K562 (cell line): ENCODE results near the gene MYO1E. TPM values are rescaled to one million over a fixed set of nuclear protein-coding genes. Genes with fewer than 3 reads are reported as not detected.

Source experiments
- ATAC-seq: fragments of 200-7000 bp; cut with Tn5 transposase; 3 replicates; pipeline ENCODE4 v1.9.1; 2020; ENCODE audit warnings: moderate library complexity
- BruUV-seq: library from RNA; stranded (reverse); fragments of 400-500 nt; replicated peaks from 2 replicates; lab custom pipeline; 2021; lab: Mats Ljungman, UMichigan
- CTCF ChIA-PET: fragments of 300-600 bp; formaldehyde crosslinking; extraction: SDS; loops from one replicate; lab custom pipeline; 2021; ENCODE audit warnings: low intra/inter-chr PET ratio; lab: Yijun Ruan, JAX
- POLR2A ChIA-PET: fragments of 300-600, 350-650 bp; sonication (Branson Sonifier 250); formaldehyde crosslinking; extraction: SDS; loops from one replicate; lab custom pipeline; 2021; ENCODE audit warnings: antibody characterized with exemption, inconsistent platforms; lab: Yijun Ruan, JAX
- DNase-seq, 4 experiments: peaks; one replicate each; pipeline versions ENCODE4 v3.0.0 to v3.0.0-alpha.2; 2011 to 2018; ENCODE audit warnings: low spot score in 3 of 4, mixed read lengths in 3 of 4; ENCODE audit errors: extremely low read depth in 1 of 4
- FAIRE-seq: peaks from 2 replicates; lab custom pipeline; 2011; peaks lifted over from hg19 to GRCh38; lab: Jason Lieb, UNC
- H2AFZ ChIP-seq: 2 replicates; pipeline ENCODE4 v1.6.0; 2011; ENCODE audit warnings: low read depth, low read length, control low read depth, inconsistent platforms
- H3K27ac ChIP-seq: fragments of 200-600 bp; 3 replicates; pipeline ENCODE4 v1.8.0; 2011; ENCODE audit warnings: low read depth, mild to moderate bottlenecking, control low read depth, inconsistent platforms, low read length, moderate library complexity, mixed read lengths; ENCODE audit errors: extremely low read depth
- H3K27me3 ChIP-seq, 2 experiments: fragments of 300-600 bp in 1 of 2; 2 replicates in 1 of 2; 3 replicates in 1 of 2; pipeline versions ENCODE4 v1.6.0 to v1.8.0; 2011; ENCODE audit warnings: inconsistent platforms in 2 of 2, low read length in 2 of 2, mild to moderate bottlenecking in 1 of 2, mixed read lengths in 1 of 2, moderate library complexity in 1 of 2; ENCODE audit not compliant: control insufficient read depth in 2 of 2, insufficient read depth in 2 of 2
- H3K36me3 ChIP-seq: fragments of 300-600 bp; 3 replicates; pipeline ENCODE4 v1.8.0; 2011; ENCODE audit warnings: mild to moderate bottlenecking, low read length, inconsistent platforms; ENCODE audit not compliant: control insufficient read depth, insufficient read depth
- H3K4me1 ChIP-seq, 2 experiments: fragments of 200-600 bp in 1 of 2; replicated peaks in 1 of 2; 2 replicates in 1 of 2; 3 replicates in 1 of 2; pipeline versions ENCODE4 v1.5.1 to v1.8.0; 2011; ENCODE audit warnings: inconsistent platforms in 2 of 2, low read length in 2 of 2, mild to moderate bottlenecking in 1 of 2, mixed read lengths in 1 of 2, moderate library complexity in 1 of 2; ENCODE audit not compliant: control insufficient read depth in 2 of 2, insufficient read depth in 2 of 2
- H3K4me2 ChIP-seq: 2 replicates; pipeline ENCODE4 v1.6.1; 2011; ENCODE audit warnings: low read length, control low read depth, inconsistent platforms, mixed read lengths; ENCODE audit not compliant: insufficient read depth
- H3K4me3 ChIP-seq: fragments of 200-600 bp; sonication (generic), shearing (Covaris generic); 2 replicates; pipeline ENCODE4 v1.5.1; 2016; ENCODE audit warnings: control low read depth, inconsistent platforms
- H3K79me2 ChIP-seq: fragments of 200-600 bp; 3 replicates; pipeline ENCODE4 v1.8.0; 2011; ENCODE audit warnings: low read length, inconsistent platforms; ENCODE audit not compliant: control insufficient read depth, insufficient read depth
- H3K9ac ChIP-seq, 2 experiments: 2 replicates each; pipeline versions ENCODE4 v1.6.0 to v1.6.1; 2011; ENCODE audit warnings: low read depth in 2 of 2, low read length in 2 of 2, control low read depth in 1 of 2, inconsistent platforms in 1 of 2, mild to moderate bottlenecking in 1 of 2, mixed read lengths in 1 of 2; ENCODE audit not compliant: insufficient read depth in 1 of 2
- H3K9me1 ChIP-seq: one replicate; pipeline ENCODE4 v1.6.0; 2011; ENCODE audit warnings: inconsistent platforms, mild to moderate bottlenecking, low read length, moderate library complexity; ENCODE audit not compliant: control insufficient read depth, insufficient read depth
- H3K9me3 ChIP-seq: replicated peaks from 2 replicates; pipeline ENCODE4 v1.5.1; 2011; ENCODE audit warnings: low read depth, low read length, inconsistent platforms; ENCODE audit not compliant: control insufficient read depth, insufficient read depth
- H4K20me1 ChIP-seq: replicated peaks from 2 replicates; pipeline ENCODE4 v1.6.1; 2011; ENCODE audit warnings: low read length, inconsistent platforms, mixed read lengths; ENCODE audit not compliant: control insufficient read depth, insufficient read depth
- CBX5 ChIP-seq: IDR thresholded peaks from 2 replicates; pipeline ENCODE4 v1.6.1; 2014; ENCODE audit warnings: low read depth, borderline replicate concordance
- CREM ChIP-seq: IDR thresholded peaks from 2 replicates; pipeline ENCODE4 v1.6.1; 2014; ENCODE audit warnings: antibody characterized with exemption, low read depth
- EZH2 ChIP-seq: IDR thresholded peaks from 2 replicates; pipeline ENCODE4 v1.6.1; 2012; ENCODE audit warnings: low read depth, mild to moderate bottlenecking, inconsistent platforms, low read length, borderline replicate concordance
- MYC ChIP-seq, 2 experiments: fragments of 250-450 bp in 1 of 2; sonication (Bioruptor Pico) in 1 of 2; IDR thresholded peaks; 2 replicates each; pipeline versions ENCODE4 v1.5.1 to v1.6.1; 2012 to 2021; ENCODE audit warnings: low read depth in 2 of 2, borderline replicate concordance in 1 of 2, improper control_type of control experiment in 1 of 2, low read length in 1 of 2, mild to moderate bottlenecking in 1 of 2, moderate library complexity in 1 of 2
- NEUROD1 ChIP-seq: fragments of 150-350 bp; IDR thresholded peaks from 2 replicates; pipeline ENCODE4 v1.6.1; 2014; ENCODE audit warnings: borderline replicate concordance, low read length, low read depth; ENCODE audit not compliant: partially characterized antibody
- NR2C2 ChIP-seq, 2 experiments: fragments of 200-800 bp in 1 of 2; sonication (Bioruptor generic) in 1 of 2; sonication (generic) in 1 of 2; formaldehyde crosslinking in 1 of 2; IDR thresholded peaks; 2 replicates each; pipeline versions ENCODE4 v1.6.1 to v1.8.0; 2016 to 2022; ENCODE audit warnings: mild to moderate bottlenecking in 1 of 2, missing compliant biosample characterization in 1 of 2, missing genetic modification characterization in 1 of 2, missing genetic modification reagents in 1 of 2
- POLR3A ChIP-seq: IDR thresholded peaks from 2 replicates; pipeline ENCODE4 v1.6.1; 2011; ENCODE audit warnings: borderline replicate concordance, mild to moderate bottlenecking, moderate library complexity; ENCODE audit not compliant: insufficient read length, insufficient read depth; ENCODE audit errors: extremely low read depth
- SIN3A ChIP-seq, 2 experiments: fragments of 150-350 bp in 1 of 2; IDR thresholded peaks; 2 replicates each; pipeline ENCODE4 v1.6.1; 2011 to 2016; ENCODE audit warnings: borderline replicate concordance in 2 of 2, low read depth in 2 of 2, low read length in 2 of 2, mild to moderate bottlenecking in 2 of 2, moderate library complexity in 2 of 2; ENCODE audit not compliant: control insufficient read depth in 1 of 2
- SREBF1 ChIP-seq: fragments of 150-350 bp; IDR thresholded peaks from 2 replicates; pipeline ENCODE4 v1.6.1; 2014; ENCODE audit warnings: antibody characterized with exemption, low read depth, low read length, borderline replicate concordance
- TBL1XR1 ChIP-seq, 2 experiments: IDR thresholded peaks; 2 replicates each; pipeline ENCODE4 v1.6.1; 2012; ENCODE audit warnings: improper control_type of control experiment in 2 of 2, low read length in 2 of 2, mild to moderate bottlenecking in 1 of 2
- U2AF1 ChIP-seq: fragments of 200-400 bp; formaldehyde crosslinking; optimal IDR thresholded peaks from 2 replicates; pipeline ENCODE3; 2017; ENCODE audit warnings: mild to moderate bottlenecking, low read depth, low read length, moderate library complexity
- ZNF224 ChIP-seq: sonication (generic); formaldehyde crosslinking; IDR thresholded peaks from 2 replicates; pipeline ENCODE4 v1.8.0; 2022; ENCODE audit warnings: mild to moderate bottlenecking, missing genetic modification reagents
- ZNF253 ChIP-seq: fragments of 250-450 bp; sonication (Bioruptor Pico); conservative IDR thresholded peaks from 2 replicates; pipeline ENCODE4 v1.6.1; 2021; ENCODE audit warnings: mild to moderate bottlenecking
- WGBS: fragments of 100-300 bp; shearing (Covaris generic); methylation state at CpG from one replicate; pipeline ENCODE4 v1.1.6; 2016; ENCODE audit warnings: low coverage, mixed read lengths; ENCODE audit not compliant: insufficient coverage; ENCODE audit errors: missing lambda C conversion rate; 5-methylcytosine and 5-hydroxymethylcytosine counted together
- in situ Hi-C: fragments of 300-500 bp; cut with MboI; formaldehyde crosslinking; loops from 4 replicates; pipeline ENCODE4 v1.15.0; 2018; ENCODE audit warnings: inconsistent platforms, mixed read lengths
- intact Hi-C: fragments of 100-400 bp; cut with micrococcal nuclease; formaldehyde crosslinking; loops from 2 replicates; pipeline ENCODE4 v1.14.2; 2022
- polyA plus RNA-seq, 8 experiments: library from polyadenylated mRNA; depleted of rRNA in 4 of 8; stranded (reverse) in 5 of 8; unstranded in 3 of 8; fragments of >200 nt; fragmentation: Nextera tagmentation in 2 of 8; fragmentation: Illumina TruSeq in 1 of 8; extraction: Ambion mirVana in 2 of 8; extraction: Trizol in 1 of 8; gene quantifications; 2 replicates each; pipeline versions ENCODE4 v1.2.1 to v1.2.3, GENCODE V29; 2011 to 2014; ENCODE audit warnings: inconsistent platforms in 1 of 8, missing spikeins in 1 of 8
- total RNA-seq, 7 experiments: library from RNA; depleted of rRNA in 6 of 7; stranded (reverse); fragments of >200 nt in 6 of 7; fragmentation: Illumina TruSeq in 2 of 7; extraction: Trizol in 2 of 7; gene quantifications; 2 replicates each; pipeline versions ENCODE4 v1.2.1 to v1.2.3, GENCODE V29; 2011 to 2021; ENCODE audit warnings: low replicate concordance in 1 of 7
- TF ChIP-seq, protein P1 (sequence below), 2 experiments: fragments of 450-650 bp; formaldehyde crosslinking in 1 of 2; IDR thresholded peaks; 2 replicates each; pipeline versions ENCODE4 v1.4.0 to v1.6.1; 2014 to 2020; ENCODE audit warnings: mild to moderate bottlenecking in 2 of 2, borderline replicate concordance in 1 of 2, low read depth in 1 of 2

MYO1E gene
- total and polyA plus RNA-seq, 9 of the 15 experiments (the other 6 are each of a cell fraction or from before 2014, with no cell fraction given) = under 0.01 to 0.44 (median 0.01) TPM; not detected in 6

DNA sequence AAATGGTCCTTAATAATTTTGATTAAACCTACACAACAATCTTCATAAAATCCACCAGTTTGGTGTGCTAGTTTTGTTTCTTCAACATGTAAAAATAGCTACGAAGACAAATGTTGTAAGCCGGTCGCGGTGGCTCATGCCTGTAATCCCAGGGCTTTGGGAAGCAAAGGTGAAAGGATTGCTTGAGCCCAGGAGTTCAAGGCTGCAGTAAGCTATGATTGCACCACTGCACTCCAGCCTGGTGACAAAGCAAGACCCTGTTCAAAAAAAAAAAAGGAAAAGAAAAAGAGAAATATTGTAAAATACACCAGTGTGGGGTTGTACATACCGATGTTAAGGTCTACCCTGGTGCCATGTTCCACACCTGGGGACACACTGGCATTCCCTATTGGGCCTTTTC lies 91.0 kb downstream of the MYO1E start:
- ATAC-seq (no peak), DNase-seq (no peak), FAIRE-seq (no peak)
- Histone ChIP-seq H3K4me2 (no peak overlapping the region), H3K9me3 (no peaks in the 10 kb centered on the region), H3K79me2 (no peaks in the 10 kb centered on the region), H3K4me1 (no peaks in the 10 kb centered on the region), H3K9me1 (no peaks in the 10 kb centered on the region), H3K36me3 (no peaks in the 10 kb centered on the region), H3K9ac (no peak overlapping the region), H3K27ac (no peak overlapping the region), H2AFZ (no peak overlapping the region), H3K4me3 (no peak overlapping the region), H4K20me1 (no peaks in the 10 kb centered on the region), H3K27me3 (peaks cover 7 to 24% of the 10 kb centered on the region in 2 experiments; a peak in 3 of 5 replicates)
- WGBS = 2% methylated on average over 5 of the region's 5 CpGs
- BruUV-seq = no TSS peak
- CTCF ChIA-PET = interaction anchor here (0.7 kb wide), 1 partner anchor 298 kb away, joined by 3 read pairs; no protein-coding TSS in a partner anchor
- intact Hi-C loops (no loop called here), in situ Hi-C loops (no loop called here)
- POLR2A ChIA-PET = no interaction called here
- TF ChIP-seq U2AF1 = no peak
- TF ChIP-seq CREM = no peak
- TF ChIP-seq, protein P1, sequence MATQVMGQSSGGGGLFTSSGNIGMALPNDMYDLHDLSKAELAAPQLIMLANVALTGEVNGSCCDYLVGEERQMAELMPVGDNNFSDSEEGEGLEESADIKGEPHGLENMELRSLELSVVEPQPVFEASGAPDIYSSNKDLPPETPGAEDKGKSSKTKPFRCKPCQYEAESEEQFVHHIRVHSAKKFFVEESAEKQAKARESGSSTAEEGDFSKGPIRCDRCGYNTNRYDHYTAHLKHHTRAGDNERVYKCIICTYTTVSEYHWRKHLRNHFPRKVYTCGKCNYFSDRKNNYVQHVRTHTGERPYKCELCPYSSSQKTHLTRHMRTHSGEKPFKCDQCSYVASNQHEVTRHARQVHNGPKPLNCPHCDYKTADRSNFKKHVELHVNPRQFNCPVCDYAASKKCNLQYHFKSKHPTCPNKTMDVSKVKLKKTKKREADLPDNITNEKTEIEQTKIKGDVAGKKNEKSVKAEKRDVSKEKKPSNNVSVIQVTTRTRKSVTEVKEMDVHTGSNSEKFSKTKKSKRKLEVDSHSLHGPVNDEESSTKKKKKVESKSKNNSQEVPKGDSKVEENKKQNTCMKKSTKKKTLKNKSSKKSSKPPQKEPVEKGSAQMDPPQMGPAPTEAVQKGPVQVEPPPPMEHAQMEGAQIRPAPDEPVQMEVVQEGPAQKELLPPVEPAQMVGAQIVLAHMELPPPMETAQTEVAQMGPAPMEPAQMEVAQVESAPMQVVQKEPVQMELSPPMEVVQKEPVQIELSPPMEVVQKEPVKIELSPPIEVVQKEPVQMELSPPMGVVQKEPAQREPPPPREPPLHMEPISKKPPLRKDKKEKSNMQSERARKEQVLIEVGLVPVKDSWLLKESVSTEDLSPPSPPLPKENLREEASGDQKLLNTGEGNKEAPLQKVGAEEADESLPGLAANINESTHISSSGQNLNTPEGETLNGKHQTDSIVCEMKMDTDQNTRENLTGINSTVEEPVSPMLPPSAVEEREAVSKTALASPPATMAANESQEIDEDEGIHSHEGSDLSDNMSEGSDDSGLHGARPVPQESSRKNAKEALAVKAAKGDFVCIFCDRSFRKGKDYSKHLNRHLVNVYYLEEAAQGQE (IDR thresholded peaks at IDR 0.05; ENCODE audit: borderline replicate concordance) = no peak
- TF ChIP-seq, protein P1 (CRISPR knock-in tag; IDR thresholded peaks at IDR 0.05; ENCODE audit: low read depth) = no peak
- no peak for TF ChIP-seq SIN3A (IDR thresholded peaks at IDR 0.05; ENCODE audit: borderline replicate concordance in 2 of 2, control insufficient read depth in 1 of 2, low read depth in 2 of 2, low read length in 2 of 2)
- TF ChIP-seq EZH2 = no peak
- TF ChIP-seq POLR3A = no peak
- TF ChIP-seq NEUROD1 = no peak
- TF ChIP-seq NR2C2 (CRISPR knock-in tag; IDR thresholded peaks at IDR 0.05) = no peak
- TF ChIP-seq NR2C2 (tag; IDR thresholded peaks at IDR 0.05) = no peak
- TF ChIP-seq MYC (IDR thresholded peaks at IDR 0.05; ENCODE audit: low read depth, low read length) = no peak
- TF ChIP-seq MYC (CRISPR knock-in tag; IDR thresholded peaks at IDR 0.05; ENCODE audit: borderline replicate concordance, low read depth) = no peak
- TF ChIP-seq ZNF253 = no peak
- TF ChIP-seq TBL1XR1 (IDR thresholded peaks at IDR 0.05; ENCODE audit: low read length in 2 of 2) = no peak
- no peak for TF ChIP-seq SREBF1
- TF ChIP-seq CBX5 = no peak
- TF ChIP-seq ZNF224 = no peak
